HEK293 (cell line): ENCODE results near the gene TMEM11.

Experiments
- CTCF ChIA-PET: fragments of 350-600 bp; formaldehyde crosslinking; extraction: SDS; loops from one replicate; lab custom pipeline; 2021; ENCODE audit warnings: antibody characterized with exemption; lab: Yijun Ruan, JAX
- POLR2A ChIA-PET: fragments of 300-600 bp; formaldehyde crosslinking; extraction: SDS; loops from one replicate; lab custom pipeline; 2020; ENCODE audit warnings: antibody characterized with exemption, inconsistent platforms; lab: Yijun Ruan, JAX
- H3K27ac ChIP-seq: fragments of 200-500 bp; sonication (Bioruptor generic); 2 replicates; pipeline ENCODE4 v1.5.1; 2014; ENCODE audit warnings: low read depth, low read length, control low read depth, inconsistent platforms; ENCODE audit errors: extremely low read depth
- H3K36me3 ChIP-seq, 2 experiments: fragments of 200-500 bp in 1 of 2; sonication (Bioruptor generic) in 1 of 2; 1 replicate in 1 of 2; 2 replicates in 1 of 2; pipeline ENCODE4 v1.5.1; 2014 to 2017; ENCODE audit warnings: inconsistent platforms in 2 of 2, low read length in 2 of 2; ENCODE audit not compliant: control insufficient read depth in 2 of 2, insufficient read depth in 1 of 2
- H3K4me1 ChIP-seq: fragments of 200-500 bp; sonication (Bioruptor generic); 2 replicates; pipeline ENCODE4 v1.5.1; 2014; ENCODE audit warnings: mild to moderate bottlenecking, low read length, inconsistent platforms; ENCODE audit not compliant: control insufficient read depth, insufficient read depth
- H3K4me3 ChIP-seq: 2 replicates; pipeline ENCODE4 v1.5.1; 2011; ENCODE audit warnings: low read depth, mild to moderate bottlenecking, control low read depth, low read length, moderate library complexity
- H3K9me3 ChIP-seq: fragments of 200-500 bp; sonication (Bioruptor generic); 2 replicates; pipeline ENCODE4 v1.5.1; 2014; ENCODE audit warnings: low read depth, low read length, inconsistent platforms; ENCODE audit not compliant: control insufficient read depth, insufficient read depth
- KLF1 ChIP-seq: fragments of 450-650 bp; formaldehyde crosslinking; IDR thresholded peaks from 2 replicates; pipeline ENCODE4 v1.5.1; 2016; ENCODE audit warnings: missing biosample characterization, missing genetic modification characterization
- KLF7 ChIP-seq: fragments of 450-650 bp; formaldehyde crosslinking; IDR thresholded peaks from 2 replicates; pipeline ENCODE4 v1.5.1; 2016; ENCODE audit warnings: missing biosample characterization, missing genetic modification characterization, borderline replicate concordance
- SALL2 ChIP-seq: fragments of 450-650 bp; formaldehyde crosslinking; IDR thresholded peaks from 2 replicates; pipeline ENCODE4 v1.5.0; 2017; ENCODE audit warnings: missing biosample characterization, mild to moderate bottlenecking, missing genetic modification characterization, borderline replicate concordance
- SP2 ChIP-seq: fragments of 450-650 bp; formaldehyde crosslinking; IDR thresholded peaks from 2 replicates; pipeline ENCODE4 v1.5.1; 2016; ENCODE audit warnings: missing biosample characterization, missing genetic modification characterization
- ZFP41 ChIP-seq: fragments of 450-650 bp; formaldehyde crosslinking; IDR thresholded peaks from 2 replicates; pipeline ENCODE4 v1.5.1; 2016; ENCODE audit warnings: missing biosample characterization, missing genetic modification characterization, borderline replicate concordance
- ZNF157 ChIP-seq: fragments of 450-650 bp; formaldehyde crosslinking; IDR thresholded peaks from 2 replicates; pipeline ENCODE4 v1.5.1; 2016; ENCODE audit warnings: missing biosample characterization, missing genetic modification characterization
- ZNF175 ChIP-seq: fragments of 450-650 bp; formaldehyde crosslinking; IDR thresholded peaks from 2 replicates; pipeline ENCODE4 v1.5.1; 2016; ENCODE audit warnings: missing biosample characterization, missing genetic modification characterization
- ZNF274 ChIP-seq, 2 experiments: fragments of 200-500 bp in 1 of 2; fragments of 450-650 bp in 1 of 2; sonication (Bioruptor generic) in 1 of 2; formaldehyde crosslinking in 1 of 2; IDR thresholded peaks; 2 replicates each; pipeline versions ENCODE4 v1.5.1 to v1.6.1; 2014 to 2016; ENCODE audit warnings: borderline replicate concordance in 1 of 2, inconsistent platforms in 1 of 2, low read length in 1 of 2, missing biosample characterization in 1 of 2, missing genetic modification characterization in 1 of 2
- ZNF302 ChIP-seq: fragments of 450-650 bp; formaldehyde crosslinking; IDR thresholded peaks from 2 replicates; pipeline ENCODE4 v1.5.1; 2016; ENCODE audit warnings: missing biosample characterization, missing genetic modification characterization, low read depth
- ZNF341 ChIP-seq: fragments of 450-650 bp; formaldehyde crosslinking; IDR thresholded peaks from 2 replicates; pipeline ENCODE4; 2016; ENCODE audit warnings: low read depth, missing biosample characterization, missing genetic modification characterization
- ZNF37A ChIP-seq: fragments of 450-650 bp; IDR thresholded peaks from 2 replicates; pipeline ENCODE4 v1.5.1; 2018; ENCODE audit warnings: missing biosample characterization, missing genetic modification characterization
- ZNF48 ChIP-seq: fragments of 450-650 bp; formaldehyde crosslinking; IDR thresholded peaks from 2 replicates; pipeline ENCODE4 v1.5.1; 2016; ENCODE audit warnings: missing biosample characterization, missing genetic modification characterization
- ZNF561 ChIP-seq: fragments of 450-650 bp; IDR thresholded peaks from 2 replicates; pipeline ENCODE4 v1.5.1; 2018; ENCODE audit warnings: missing biosample characterization, missing genetic modification characterization, borderline replicate concordance
- ZNF571 ChIP-seq: fragments of 450-650 bp; formaldehyde crosslinking; IDR thresholded peaks from 2 replicates; pipeline ENCODE4 v1.5.0; 2017; ENCODE audit warnings: missing biosample characterization, missing genetic modification characterization
- ZNF600 ChIP-seq: fragments of 450-650 bp; formaldehyde crosslinking; IDR thresholded peaks from 2 replicates; pipeline ENCODE4 v1.5.1; 2016; ENCODE audit warnings: missing biosample characterization, missing genetic modification characterization
- ZNF610 ChIP-seq: fragments of 450-650 bp; formaldehyde crosslinking; IDR thresholded peaks from 2 replicates; pipeline ENCODE4 v1.5.1; 2016; ENCODE audit warnings: missing biosample characterization, missing genetic modification characterization, borderline replicate concordance
- ZNF626 ChIP-seq: fragments of 450-650 bp; sonication (Bioruptor Pico); formaldehyde crosslinking; IDR thresholded peaks from 2 replicates; pipeline ENCODE4 v1.5.1; 2018; ENCODE audit warnings: missing biosample characterization, missing genetic modification characterization, inconsistent platforms
- ZNF660 ChIP-seq: fragments of 450-650 bp; IDR thresholded peaks from 2 replicates; pipeline ENCODE4 v1.5.1; 2018; ENCODE audit warnings: missing biosample characterization, mild to moderate bottlenecking, missing genetic modification characterization
- ZNF670 ChIP-seq: fragments of 450-650 bp; formaldehyde crosslinking; IDR thresholded peaks from 2 replicates; pipeline ENCODE4 v1.5.1; 2016; ENCODE audit warnings: missing biosample characterization, missing genetic modification characterization, low read depth
- ZNF707 ChIP-seq: fragments of 450-650 bp; formaldehyde crosslinking; IDR thresholded peaks from 2 replicates; pipeline ENCODE4 v1.5.1; 2016; ENCODE audit warnings: missing biosample characterization, missing genetic modification characterization
- ZNF791 ChIP-seq: fragments of 450-650 bp; formaldehyde crosslinking; IDR thresholded peaks from 2 replicates; pipeline ENCODE4 v1.5.1; 2016; ENCODE audit warnings: missing biosample characterization, missing genetic modification characterization
- TF ChIP-seq, protein P1 (sequence below): fragments of 450-650 bp; formaldehyde crosslinking; IDR thresholded peaks from 2 replicates; pipeline ENCODE4 v1.5.1; 2016; ENCODE audit warnings: missing biosample characterization, missing genetic modification characterization
- TF ChIP-seq, protein P2 (sequence below): fragments of 450-650 bp; formaldehyde crosslinking; IDR thresholded peaks from 2 replicates; pipeline ENCODE4 v1.5.1; 2016; ENCODE audit warnings: missing biosample characterization, missing genetic modification characterization
- TF ChIP-seq, protein P3 (sequence below): fragments of 450-650 bp; formaldehyde crosslinking; IDR thresholded peaks from 2 replicates; pipeline ENCODE4 v1.5.1; 2016; ENCODE audit warnings: missing biosample characterization, missing genetic modification characterization, low read depth

The TMEM11 gene

DNA sequence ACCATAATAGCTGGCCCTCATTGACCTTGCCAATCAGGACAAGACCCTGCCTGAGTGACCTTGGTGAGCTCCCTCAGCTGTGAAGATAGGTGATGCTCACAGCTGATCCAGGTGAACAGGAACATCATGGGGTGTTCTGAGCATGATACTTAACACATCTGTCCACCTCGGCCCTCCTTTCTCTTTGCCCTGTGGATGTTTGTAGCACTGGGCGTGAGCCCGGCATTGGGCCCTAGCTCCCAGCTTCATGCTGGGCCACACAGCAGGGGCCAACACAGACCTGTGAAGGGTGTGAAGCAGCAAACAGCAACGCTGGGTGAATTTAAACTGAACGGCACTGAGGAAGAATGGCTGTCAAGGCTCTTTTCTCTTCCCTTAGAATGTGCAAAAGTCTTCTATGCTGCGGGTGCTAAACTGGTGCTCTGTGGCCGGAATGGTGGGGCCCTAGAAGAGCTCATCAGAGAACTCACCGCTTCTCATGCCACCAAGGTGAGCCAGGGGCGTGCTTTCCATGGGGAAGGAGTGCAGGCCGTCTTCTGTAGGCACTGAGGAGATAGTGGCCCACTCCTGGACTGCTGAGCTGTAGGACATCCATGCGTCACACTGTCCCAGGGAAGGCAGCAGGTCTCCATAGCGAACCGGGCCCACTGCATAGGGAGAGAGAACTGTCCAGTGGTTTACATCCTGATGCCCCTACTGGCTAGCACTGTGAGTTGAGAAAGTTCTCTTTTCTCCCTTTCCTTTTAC lies 35.9 kb downstream of the TMEM11 start (continued):
- TF ChIP-seq KLF7 (tag by site-specific recombination): no peak
- no peak for TF ChIP-seq ZNF670 (tag by site-specific recombination)
- no peak for TF ChIP-seq ZNF175 (tag by site-specific recombination)
- TF ChIP-seq ZNF571 (tag by site-specific recombination): no peak
- TF ChIP-seq, protein P1, sequence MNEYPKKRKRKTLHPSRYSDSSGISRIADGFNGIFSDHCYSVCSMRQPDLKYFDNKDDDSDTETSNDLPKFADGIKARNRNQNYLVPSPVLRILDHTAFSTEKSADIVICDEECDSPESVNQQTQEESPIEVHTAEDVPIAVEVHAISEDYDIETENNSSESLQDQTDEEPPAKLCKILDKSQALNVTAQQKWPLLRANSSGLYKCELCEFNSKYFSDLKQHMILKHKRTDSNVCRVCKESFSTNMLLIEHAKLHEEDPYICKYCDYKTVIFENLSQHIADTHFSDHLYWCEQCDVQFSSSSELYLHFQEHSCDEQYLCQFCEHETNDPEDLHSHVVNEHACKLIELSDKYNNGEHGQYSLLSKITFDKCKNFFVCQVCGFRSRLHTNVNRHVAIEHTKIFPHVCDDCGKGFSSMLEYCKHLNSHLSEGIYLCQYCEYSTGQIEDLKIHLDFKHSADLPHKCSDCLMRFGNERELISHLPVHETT (tag by site-specific recombination): no peak
- no peak for TF ChIP-seq ZFP41 (tag by site-specific recombination)
- TF ChIP-seq ZNF707 (tag by site-specific recombination): no peak
- TF ChIP-seq ZNF561 (tag by site-specific recombination): no peak
- TF ChIP-seq ZNF48 (tag by site-specific recombination): no peak

DNA sequence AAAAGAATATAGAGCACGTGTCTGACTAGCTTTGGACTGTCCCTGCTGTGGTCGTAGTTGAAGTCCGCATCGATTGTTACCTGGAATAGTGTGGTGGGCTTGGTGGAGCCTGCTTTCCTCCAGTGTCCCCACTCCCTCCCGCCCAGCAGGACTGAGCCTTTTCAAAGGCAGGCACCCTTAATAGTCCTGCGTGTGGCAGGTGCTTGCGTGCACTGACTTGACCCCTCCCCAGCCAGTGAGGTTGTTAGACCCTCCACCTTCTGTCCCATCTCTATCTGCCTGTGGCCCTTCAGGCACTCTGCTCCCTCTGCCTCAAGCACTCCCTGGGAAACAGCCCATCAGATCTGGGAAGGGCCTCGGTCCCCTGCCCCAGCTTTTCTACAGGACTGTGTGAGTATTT lies 36.6 kb downstream of the TMEM11 start:
- H3K9me3 ChIP-seq: no peaks in the 10 kb centered on the region
- H3K4me1 ChIP-seq: no peaks in the 10 kb centered on the region
- TF ChIP-seq ZNF302 (tag by site-specific recombination): no peak
- ChIA-PET POLR2A (interaction anchor here (0.7 kb wide), 2 partner anchors 28 to 36 kb away, joined by 3 to 4 read pairs; no protein-coding TSS in a partner anchor), CTCF (interaction anchor here (0.6 kb wide), 2 partner anchors 303 to 530 kb away, joined by 3 read pairs; no protein-coding TSS in a partner anchor)
- peaks cover 11 to 33% of the 10 kb centered on the region in 2 experiments; a peak in 2 of 3 replicates for H3K36me3 ChIP-seq
- no peak overlapping the region for H3K4me3 ChIP-seq
- no peak overlapping the region for H3K27ac ChIP-seq

DNA sequence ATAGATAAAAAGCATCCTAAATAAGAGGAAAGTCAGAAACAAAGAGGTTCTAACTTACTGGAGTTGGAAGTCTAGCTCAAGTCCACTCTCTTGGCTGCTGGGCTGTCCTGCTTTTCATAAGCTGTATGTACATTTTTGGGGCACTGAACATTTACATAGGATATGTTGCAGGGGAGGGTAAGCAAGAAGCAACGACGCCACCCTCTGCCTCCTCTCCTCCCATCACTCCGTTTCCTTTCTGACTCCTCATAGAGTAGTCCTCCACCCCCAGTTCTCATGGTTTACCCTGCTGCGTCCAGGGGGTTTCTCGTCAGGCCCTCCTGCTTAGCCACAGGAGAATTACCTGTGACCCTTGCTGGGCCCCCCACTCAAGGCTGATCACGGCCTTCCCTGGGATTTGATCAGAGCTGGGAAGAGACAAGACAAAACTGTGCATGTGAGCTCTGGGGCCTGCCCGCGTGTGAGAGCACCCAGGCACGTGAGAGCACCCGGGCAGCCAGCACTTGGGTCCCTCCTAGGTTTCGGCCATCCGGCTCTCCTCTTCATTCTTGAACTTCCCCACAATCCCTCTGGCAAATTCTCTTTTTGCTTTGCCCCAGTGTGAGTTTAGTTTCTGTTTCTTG lies 37.1 kb downstream of the TMEM11 start:
- ChIA-PET POLR2A (interaction anchor here (0.7 kb wide), 2 partner anchors 28 to 36 kb away, joined by 3 to 4 read pairs; no protein-coding TSS in a partner anchor), CTCF (interaction anchor here (0.6 kb wide), 1 partner anchor 303 kb away, joined by 3 read pairs; no protein-coding TSS in a partner anchor)
- peaks cover 11 to 35% of the 10 kb centered on the region in 2 experiments; a peak in 2 of 3 replicates for H3K36me3 ChIP-seq

More for the DNA sequence above, 37.1 kb downstream of the TMEM11 start:
- no peak overlapping the region for H3K4me3 ChIP-seq
- TF ChIP-seq KLF1: no peak
- no peak for TF ChIP-seq ZNF341 (tag by site-specific recombination)
- TF ChIP-seq ZNF791 (tag by site-specific recombination): no peak
- TF ChIP-seq ZNF610 (tag by site-specific recombination): no peak
- TF ChIP-seq ZNF157: no peak
- no peak for TF ChIP-seq SALL2 (tag by site-specific recombination)
- TF ChIP-seq, protein P2, sequence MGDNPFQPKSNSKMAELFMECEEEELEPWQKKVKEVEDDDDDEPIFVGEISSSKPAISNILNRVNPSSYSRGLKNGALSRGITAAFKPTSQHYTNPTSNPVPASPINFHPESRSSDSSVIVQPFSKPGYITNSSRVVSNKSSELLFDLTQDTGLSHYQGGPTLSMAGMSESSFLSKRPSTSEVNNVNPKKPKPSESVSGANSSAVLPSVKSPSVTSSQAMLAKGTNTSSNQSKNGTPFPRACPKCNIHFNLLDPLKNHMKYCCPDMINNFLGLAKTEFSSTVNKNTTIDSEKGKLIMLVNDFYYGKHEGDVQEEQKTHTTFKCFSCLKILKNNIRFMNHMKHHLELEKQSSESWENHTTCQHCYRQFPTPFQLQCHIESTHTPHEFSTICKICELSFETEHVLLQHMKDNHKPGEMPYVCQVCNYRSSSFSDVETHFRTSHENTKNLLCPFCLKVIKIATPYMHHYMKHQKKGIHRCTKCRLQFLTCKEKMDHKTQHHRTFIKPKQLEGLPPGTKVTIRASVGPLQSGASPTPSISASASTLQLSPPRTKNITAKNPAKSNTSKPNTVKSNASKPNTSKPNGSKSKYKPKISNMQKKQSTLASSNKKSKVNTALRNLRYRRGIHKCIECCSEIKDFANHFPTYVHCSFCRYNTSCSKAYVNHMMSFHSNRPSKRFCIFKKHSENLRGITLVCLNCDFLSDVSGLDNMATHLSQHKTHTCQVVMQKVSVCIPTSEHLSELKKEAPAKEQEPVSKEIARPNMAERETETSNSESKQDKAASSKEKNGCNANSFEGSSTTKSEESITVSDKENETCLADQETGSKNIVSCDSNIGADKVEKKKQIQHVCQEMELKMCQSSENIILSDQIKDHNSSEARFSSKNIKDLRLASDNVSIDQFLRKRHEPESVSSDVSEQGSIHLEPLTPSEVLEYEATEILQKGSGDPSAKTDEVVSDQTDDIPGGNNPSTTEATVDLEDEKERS (tag by site-specific recombination): no peak
- no peak for TF ChIP-seq ZNF626 (tag by site-specific recombination)
- TF ChIP-seq ZNF274 (IDR thresholded peaks at IDR 0.05; ENCODE audit: low read length): no peak
- no peak for TF ChIP-seq ZNF274 (tag by site-specific recombination; IDR thresholded peaks at IDR 0.05; ENCODE audit: borderline replicate concordance)
- no peak for TF ChIP-seq SP2
- no peak for TF ChIP-seq ZNF37A (tag by site-specific recombination)
- TF ChIP-seq, protein P3, sequence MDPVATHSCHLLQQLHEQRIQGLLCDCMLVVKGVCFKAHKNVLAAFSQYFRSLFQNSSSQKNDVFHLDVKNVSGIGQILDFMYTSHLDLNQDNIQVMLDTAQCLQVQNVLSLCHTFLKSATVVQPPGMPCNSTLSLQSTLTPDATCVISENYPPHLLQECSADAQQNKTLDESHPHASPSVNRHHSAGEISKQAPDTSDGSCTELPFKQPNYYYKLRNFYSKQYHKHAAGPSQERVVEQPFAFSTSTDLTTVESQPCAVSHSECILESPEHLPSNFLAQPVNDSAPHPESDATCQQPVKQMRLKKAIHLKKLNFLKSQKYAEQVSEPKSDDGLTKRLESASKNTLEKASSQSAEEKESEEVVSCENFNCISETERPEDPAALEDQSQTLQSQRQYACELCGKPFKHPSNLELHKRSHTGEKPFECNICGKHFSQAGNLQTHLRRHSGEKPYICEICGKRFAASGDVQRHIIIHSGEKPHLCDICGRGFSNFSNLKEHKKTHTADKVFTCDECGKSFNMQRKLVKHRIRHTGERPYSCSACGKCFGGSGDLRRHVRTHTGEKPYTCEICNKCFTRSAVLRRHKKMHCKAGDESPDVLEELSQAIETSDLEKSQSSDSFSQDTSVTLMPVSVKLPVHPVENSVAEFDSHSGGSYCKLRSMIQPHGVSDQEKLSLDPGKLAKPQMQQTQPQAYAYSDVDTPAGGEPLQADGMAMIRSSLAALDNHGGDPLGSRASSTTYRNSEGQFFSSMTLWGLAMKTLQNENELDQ (tag by site-specific recombination): no peak
- no peak for TF ChIP-seq ZNF660 (tag by site-specific recombination)
- no peak for TF ChIP-seq ZNF600
- H3K9me3 ChIP-seq: no peaks in the 10 kb centered on the region
- no peaks in the 10 kb centered on the region for H3K4me1 ChIP-seq
- no peak overlapping the region for H3K27ac ChIP-seq
